ENCODE measurements around the gene NAT10. TPM values are rescaled to one million over a fixed set of nuclear protein-coding genes. Genes with fewer than 3 reads are reported as not detected.

Gene NAT10
- total and polyA plus RNA-seq, 2 experiments from 2014 or later = 44.1 to 58.8 TPM

DNA sequence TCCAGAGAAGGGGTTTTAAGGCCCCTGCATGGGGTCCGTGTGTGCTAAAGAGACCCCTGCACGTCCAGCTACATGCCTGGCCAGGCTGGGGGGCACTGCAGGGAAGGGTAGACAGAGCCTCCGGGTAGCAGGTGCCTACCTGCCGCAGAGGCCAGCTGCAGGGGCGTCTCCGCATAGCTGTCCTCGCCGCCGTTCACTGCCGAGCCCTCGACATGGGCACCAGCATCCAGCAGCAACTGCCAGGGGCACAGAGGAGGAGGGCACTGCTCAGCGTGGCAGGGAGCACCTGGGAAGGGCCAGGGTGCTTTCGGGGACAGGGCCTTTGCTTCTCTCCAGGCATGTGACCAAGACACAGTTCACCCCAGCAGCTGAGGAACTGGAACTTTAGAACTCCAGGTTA lies 59.7 kb downstream of the NAT10 start (continued):
- TF ChIP-seq, protein P1, sequence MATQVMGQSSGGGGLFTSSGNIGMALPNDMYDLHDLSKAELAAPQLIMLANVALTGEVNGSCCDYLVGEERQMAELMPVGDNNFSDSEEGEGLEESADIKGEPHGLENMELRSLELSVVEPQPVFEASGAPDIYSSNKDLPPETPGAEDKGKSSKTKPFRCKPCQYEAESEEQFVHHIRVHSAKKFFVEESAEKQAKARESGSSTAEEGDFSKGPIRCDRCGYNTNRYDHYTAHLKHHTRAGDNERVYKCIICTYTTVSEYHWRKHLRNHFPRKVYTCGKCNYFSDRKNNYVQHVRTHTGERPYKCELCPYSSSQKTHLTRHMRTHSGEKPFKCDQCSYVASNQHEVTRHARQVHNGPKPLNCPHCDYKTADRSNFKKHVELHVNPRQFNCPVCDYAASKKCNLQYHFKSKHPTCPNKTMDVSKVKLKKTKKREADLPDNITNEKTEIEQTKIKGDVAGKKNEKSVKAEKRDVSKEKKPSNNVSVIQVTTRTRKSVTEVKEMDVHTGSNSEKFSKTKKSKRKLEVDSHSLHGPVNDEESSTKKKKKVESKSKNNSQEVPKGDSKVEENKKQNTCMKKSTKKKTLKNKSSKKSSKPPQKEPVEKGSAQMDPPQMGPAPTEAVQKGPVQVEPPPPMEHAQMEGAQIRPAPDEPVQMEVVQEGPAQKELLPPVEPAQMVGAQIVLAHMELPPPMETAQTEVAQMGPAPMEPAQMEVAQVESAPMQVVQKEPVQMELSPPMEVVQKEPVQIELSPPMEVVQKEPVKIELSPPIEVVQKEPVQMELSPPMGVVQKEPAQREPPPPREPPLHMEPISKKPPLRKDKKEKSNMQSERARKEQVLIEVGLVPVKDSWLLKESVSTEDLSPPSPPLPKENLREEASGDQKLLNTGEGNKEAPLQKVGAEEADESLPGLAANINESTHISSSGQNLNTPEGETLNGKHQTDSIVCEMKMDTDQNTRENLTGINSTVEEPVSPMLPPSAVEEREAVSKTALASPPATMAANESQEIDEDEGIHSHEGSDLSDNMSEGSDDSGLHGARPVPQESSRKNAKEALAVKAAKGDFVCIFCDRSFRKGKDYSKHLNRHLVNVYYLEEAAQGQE (IDR thresholded peaks at IDR 0.05; ENCODE audit: unreplicated experiment) = no peak

DNA sequence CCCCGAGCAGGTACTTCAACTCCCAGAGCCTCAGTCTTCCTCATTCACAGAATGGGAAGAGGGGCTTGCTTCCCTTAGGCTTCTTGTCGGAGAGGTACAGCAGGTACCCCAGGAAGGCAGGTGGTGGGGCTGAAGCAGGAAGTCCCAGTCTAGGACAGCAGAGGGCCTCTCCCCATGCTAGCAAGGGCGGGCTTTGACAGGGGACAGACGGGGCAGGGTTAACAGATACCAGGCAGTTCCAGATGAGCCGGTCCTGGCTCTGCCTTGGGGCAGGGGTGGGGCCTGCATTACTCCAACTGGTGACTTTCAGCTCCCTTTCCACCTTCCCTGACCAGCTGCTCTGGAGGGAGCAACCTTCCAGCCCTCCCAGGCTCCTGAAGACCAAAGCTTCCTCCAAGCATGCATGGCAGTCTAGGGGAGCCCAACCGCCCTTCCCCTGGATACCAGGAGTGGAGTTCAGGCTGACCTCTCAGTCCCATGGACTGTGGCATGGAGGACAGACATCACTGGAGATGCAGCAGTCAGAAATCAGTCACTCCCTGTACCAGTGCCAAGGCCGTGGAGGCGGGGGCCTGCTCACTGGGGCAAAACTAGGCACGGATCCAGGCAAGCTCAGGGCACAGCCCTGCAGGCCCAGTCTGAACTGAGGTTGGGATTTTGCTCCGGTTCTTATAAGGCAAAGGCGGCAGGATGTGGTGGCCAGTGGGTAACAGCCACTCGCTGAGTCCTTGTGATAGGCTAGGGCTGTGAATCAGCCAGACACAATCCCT lies 60.5 kb downstream of the NAT10 start:
- Histone ChIP-seq H3K4me1 (ENCODE audit: insufficient read depth) (no peaks in the 10 kb centered on the region), H3K4me2 (no peak overlapping the region), H3K36me3 (ENCODE audit: insufficient read depth) (no peaks in the 10 kb centered on the region), H3K27me3 (ENCODE audit: insufficient read depth) (no peaks in the 10 kb centered on the region), H4K20me1 (replicated peaks; ENCODE audit: insufficient read depth) (no peaks in the 10 kb centered on the region; the same call in 1 of the 2 replicates), H3K9me2 (ENCODE audit: insufficient read depth) (no peaks in the 10 kb centered on the region), H3K79me2 (replicated peaks; ENCODE audit: insufficient read depth) (no peaks in the 10 kb centered on the region), H3K4me3 (no peak overlapping the region), H3K27ac (ENCODE audit: low read depth) (no peak overlapping the region), H3F3A (replicated peaks; ENCODE audit: low read depth) (no peaks in the 10 kb centered on the region), H2AFZ (no peak overlapping the region)
- Mint-ChIP-seq H3K27me3 (ENCODE audit: insufficient read depth, low read depth, poor library complexity) (peaks cover 7% of the 10 kb centered on the region), H3K36me3 (ENCODE audit: low read depth) (peaks cover 13% of the 10 kb centered on the region; the same call in 2 of the 3 replicates), H3K4me3 (no peak overlapping the region), H3K9me3 (no peaks in the 10 kb centered on the region; the same call in 2 of the 3 replicates), H3K4me1 (peaks cover 4% of the 10 kb centered on the region; the same call in 1 of the 3 replicates), H3K27ac (no peak overlapping the region)
- DNase-seq (ENCODE audit: low spot score) = peak; percentile 30
- TF ChIP-seq, protein P2, sequence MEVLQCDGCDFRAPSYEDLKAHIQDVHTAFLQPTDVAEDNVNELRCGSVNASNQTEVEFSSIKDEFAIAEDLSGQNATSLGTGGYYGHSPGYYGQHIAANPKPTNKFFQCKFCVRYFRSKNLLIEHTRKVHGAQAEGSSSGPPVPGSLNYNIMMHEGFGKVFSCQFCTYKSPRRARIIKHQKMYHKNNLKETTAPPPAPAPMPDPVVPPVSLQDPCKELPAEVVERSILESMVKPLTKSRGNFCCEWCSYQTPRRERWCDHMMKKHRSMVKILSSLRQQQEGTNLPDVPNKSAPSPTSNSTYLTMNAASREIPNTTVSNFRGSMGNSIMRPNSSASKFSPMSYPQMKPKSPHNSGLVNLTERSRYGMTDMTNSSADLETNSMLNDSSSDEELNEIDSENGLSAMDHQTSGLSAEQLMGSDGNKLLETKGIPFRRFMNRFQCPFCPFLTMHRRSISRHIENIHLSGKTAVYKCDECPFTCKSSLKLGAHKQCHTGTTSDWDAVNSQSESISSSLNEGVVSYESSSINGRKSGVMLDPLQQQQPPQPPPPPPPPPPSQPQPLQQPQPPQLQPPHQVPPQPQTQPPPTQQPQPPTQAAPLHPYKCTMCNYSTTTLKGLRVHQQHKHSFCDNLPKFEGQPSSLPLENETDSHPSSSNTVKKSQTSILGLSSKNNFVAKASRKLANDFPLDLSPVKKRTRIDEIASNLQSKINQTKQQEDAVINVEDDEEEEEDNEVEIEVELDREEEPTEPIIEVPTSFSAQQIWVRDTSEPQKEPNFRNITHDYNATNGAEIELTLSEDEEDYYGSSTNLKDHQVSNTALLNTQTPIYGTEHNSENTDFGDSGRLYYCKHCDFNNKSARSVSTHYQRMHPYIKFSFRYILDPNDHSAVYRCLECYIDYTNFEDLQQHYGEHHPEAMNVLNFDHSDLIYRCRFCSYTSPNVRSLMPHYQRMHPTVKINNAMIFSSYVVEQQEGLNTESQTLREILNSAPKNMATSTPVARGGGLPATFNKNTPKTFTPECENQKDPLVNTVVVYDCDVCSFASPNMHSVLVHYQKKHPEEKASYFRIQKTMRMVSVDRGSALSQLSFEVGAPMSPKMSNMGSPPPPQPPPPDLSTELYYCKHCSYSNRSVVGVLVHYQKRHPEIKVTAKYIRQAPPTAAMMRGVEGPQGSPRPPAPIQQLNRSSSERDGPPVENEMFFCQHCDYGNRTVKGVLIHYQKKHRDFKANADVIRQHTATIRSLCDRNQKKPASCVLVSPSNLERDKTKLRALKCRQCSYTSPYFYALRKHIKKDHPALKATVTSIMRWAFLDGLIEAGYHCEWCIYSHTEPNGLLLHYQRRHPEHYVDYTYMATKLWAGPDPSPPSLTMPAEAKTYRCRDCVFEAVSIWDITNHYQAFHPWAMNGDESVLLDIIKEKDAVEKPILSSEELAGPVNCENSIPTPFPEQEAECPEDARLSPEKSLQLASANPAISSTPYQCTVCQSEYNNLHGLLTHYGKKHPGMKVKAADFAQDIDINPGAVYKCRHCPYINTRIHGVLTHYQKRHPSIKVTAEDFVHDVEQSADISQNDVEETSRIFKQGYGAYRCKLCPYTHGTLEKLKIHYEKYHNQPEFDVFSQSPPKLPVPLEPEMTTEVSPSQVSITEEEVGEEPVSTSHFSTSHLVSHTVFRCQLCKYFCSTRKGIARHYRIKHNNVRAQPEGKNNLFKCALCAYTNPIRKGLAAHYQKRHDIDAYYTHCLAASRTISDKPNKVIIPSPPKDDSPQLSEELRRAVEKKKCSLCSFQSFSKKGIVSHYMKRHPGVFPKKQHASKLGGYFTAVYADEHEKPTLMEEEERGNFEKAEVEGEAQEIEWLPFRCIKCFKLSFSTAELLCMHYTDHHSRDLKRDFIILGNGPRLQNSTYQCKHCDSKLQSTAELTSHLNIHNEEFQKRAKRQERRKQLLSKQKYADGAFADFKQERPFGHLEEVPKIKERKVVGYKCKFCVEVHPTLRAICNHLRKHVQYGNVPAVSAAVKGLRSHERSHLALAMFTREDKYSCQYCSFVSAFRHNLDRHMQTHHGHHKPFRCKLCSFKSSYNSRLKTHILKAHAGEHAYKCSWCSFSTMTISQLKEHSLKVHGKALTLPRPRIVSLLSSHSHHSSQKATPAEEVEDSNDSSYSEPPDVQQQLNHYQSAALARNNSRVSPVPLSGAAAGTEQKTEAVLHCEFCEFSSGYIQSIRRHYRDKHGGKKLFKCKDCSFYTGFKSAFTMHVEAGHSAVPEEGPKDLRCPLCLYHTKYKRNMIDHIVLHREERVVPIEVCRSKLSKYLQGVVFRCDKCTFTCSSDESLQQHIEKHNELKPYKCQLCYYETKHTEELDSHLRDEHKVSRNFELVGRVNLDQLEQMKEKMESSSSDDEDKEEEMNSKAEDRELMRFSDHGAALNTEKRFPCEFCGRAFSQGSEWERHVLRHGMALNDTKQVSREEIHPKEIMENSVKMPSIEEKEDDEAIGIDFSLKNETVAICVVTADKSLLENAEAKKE (CRISPR knock-in tag; IDR thresholded peaks at IDR 0.05) = no peak
- no peak for TF ChIP-seq ZNF114 (CRISPR knock-in tag; IDR thresholded peaks at IDR 0.05)
- TF ChIP-seq, protein P3, sequence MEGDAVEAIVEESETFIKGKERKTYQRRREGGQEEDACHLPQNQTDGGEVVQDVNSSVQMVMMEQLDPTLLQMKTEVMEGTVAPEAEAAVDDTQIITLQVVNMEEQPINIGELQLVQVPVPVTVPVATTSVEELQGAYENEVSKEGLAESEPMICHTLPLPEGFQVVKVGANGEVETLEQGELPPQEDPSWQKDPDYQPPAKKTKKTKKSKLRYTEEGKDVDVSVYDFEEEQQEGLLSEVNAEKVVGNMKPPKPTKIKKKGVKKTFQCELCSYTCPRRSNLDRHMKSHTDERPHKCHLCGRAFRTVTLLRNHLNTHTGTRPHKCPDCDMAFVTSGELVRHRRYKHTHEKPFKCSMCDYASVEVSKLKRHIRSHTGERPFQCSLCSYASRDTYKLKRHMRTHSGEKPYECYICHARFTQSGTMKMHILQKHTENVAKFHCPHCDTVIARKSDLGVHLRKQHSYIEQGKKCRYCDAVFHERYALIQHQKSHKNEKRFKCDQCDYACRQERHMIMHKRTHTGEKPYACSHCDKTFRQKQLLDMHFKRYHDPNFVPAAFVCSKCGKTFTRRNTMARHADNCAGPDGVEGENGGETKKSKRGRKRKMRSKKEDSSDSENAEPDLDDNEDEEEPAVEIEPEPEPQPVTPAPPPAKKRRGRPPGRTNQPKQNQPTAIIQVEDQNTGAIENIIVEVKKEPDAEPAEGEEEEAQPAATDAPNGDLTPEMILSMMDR (conservative IDR thresholded peaks at IDR 0.05; ENCODE audit: low read depth in 2 of 2) = peak in 1 of 2 experiments; percentile 41; a peak in 3 of 4 replicates
- ATAC-seq = peak; percentile 73
